Measurements from ENCODE around the gene WNT9A.

DNA sequence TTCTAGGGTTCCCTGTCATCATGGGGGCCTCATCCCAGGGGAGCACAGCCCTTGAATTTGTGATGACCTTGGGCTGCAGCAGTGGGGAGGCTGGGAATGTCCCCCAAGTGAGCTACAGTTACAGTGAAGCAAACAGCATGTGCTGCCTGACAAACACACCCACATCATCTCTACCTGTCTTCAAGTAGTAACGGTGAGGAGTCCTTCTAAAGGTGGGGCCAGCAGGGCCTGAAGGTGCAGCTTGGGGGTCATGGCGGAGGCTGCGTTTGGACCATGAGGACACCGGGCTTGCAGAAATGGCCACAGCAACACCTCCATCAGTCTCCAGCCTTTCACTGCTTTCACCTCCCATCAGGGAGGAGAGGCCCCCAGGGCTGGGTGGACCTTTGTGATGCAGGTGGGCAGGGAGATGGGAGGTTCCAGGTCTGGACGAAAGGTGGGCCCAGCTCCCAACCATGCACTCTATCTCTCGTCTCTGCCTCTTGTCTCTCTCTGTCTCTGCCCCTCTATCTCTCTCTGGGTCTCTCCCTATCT, 55.7 kb downstream of the WNT9A start:
- no peak for TF ChIP-seq EZH2 (IDR thresholded peaks at IDR 0.05)
- no peak for TF ChIP-seq POLR2AphosphoS5 (IDR thresholded peaks at IDR 0.05; ENCODE audit: borderline replicate concordance, low read depth, low read length)
- no peak for TF ChIP-seq FOXP2 (optimal IDR thresholded peaks at IDR 0.05; ENCODE audit: control extremely low read depth, extremely low read length, insufficient read depth)
